ENCODE measurements around the gene CCL4. TPM values are rescaled to one million over a fixed set of nuclear protein-coding genes. Genes with fewer than 3 reads are reported as not detected.

The CCL4 gene
- total and polyA plus RNA-seq, 2 experiments from 2014 or later, result not detected

- H4K20me1 ChIP-seq (replicated peaks; ENCODE audit: insufficient read depth), result no peaks in the 10 kb centered on the region
- Mint-ChIP-seq H3K27ac (no peak overlapping the region), H3K9me3 (no peaks in the 10 kb centered on the region; the same call in 2 of the 3 replicates), H3K4me3 (no peak overlapping the region), H3K27me3 (ENCODE audit: insufficient read depth, low read depth, poor library complexity) (no peaks in the 10 kb centered on the region), H3K4me1 (no peaks in the 10 kb centered on the region), H3K36me3 (ENCODE audit: low read depth) (no peaks in the 10 kb centered on the region)
- no peak for TF ChIP-seq ZNF462 (CRISPR knock-in tag; IDR thresholded peaks at IDR 0.05)
- no peak for TF ChIP-seq POLR2AphosphoS5 (IDR thresholded peaks at IDR 0.05; ENCODE audit: low read depth)
- TF ChIP-seq ZNF331 (CRISPR knock-in tag; IDR thresholded peaks at IDR 0.05; ENCODE audit: low read depth), result no peak
- no peak for TF ChIP-seq CREB1 (CRISPR knock-in tag; IDR thresholded peaks at IDR 0.05; ENCODE audit: low read depth)
- TF ChIP-seq EZH2phosphoT487 (IDR thresholded peaks at IDR 0.05; ENCODE audit: unreplicated experiment), result no peak
- TF ChIP-seq NANOG (IDR thresholded peaks at IDR 0.05; ENCODE audit: borderline replicate concordance), result no peak
- TF ChIP-seq EZH2 (IDR thresholded peaks at IDR 0.05; ENCODE audit: low read depth, unreplicated experiment), result no peak
- no peak for TF ChIP-seq REST (IDR thresholded peaks at IDR 0.05; ENCODE audit: unreplicated experiment)
- no peak for TF ChIP-seq CTCF (conservative IDR thresholded peaks at IDR 0.05; ENCODE audit: low read depth in 2 of 2)
- TF ChIP-seq STAT1 (IDR thresholded peaks at IDR 0.05; ENCODE audit: unreplicated experiment), result no peak
- no peaks in the 10 kb centered on the region for H3K36me3 ChIP-seq (ENCODE audit: insufficient read depth)
- no peaks in the 10 kb centered on the region for H3F3A ChIP-seq (replicated peaks; ENCODE audit: low read depth)
- no peak overlapping the region for H3K27ac ChIP-seq (ENCODE audit: low read depth)
- H3K4me2 ChIP-seq, result no peak overlapping the region
- H3K79me2 ChIP-seq (replicated peaks; ENCODE audit: insufficient read depth), result no peaks in the 10 kb centered on the region
- H3K27me3 ChIP-seq (ENCODE audit: insufficient read depth), result no peaks in the 10 kb centered on the region
- H3K4me3 ChIP-seq, result no peak overlapping the region
- peaks cover 10% of the 10 kb centered on the region for H3K9me2 ChIP-seq (ENCODE audit: insufficient read depth)
- H3K4me1 ChIP-seq (ENCODE audit: insufficient read depth), result no peaks in the 10 kb centered on the region
- DNase-seq (ENCODE audit: low spot score), result no peak
- no peak for ATAC-seq
- H2AFZ ChIP-seq, result no peak overlapping the region
These were observed 44.2 kb upstream of the CCL4 start for GRCh38 chr17:36059406-36059805.
